Lower leg skin (tissue), 3 donors: ENCODE data around the gene ZKSCAN2.

Experiments
- POLR2A ChIP-seq, 2 donors: fragments of 450-650 bp; IDR thresholded peaks; one replicate each; pipeline ENCODE4 v1.6.1; 2016 to 2017; ENCODE audit warnings: antibody characterized with exemption in 2 of 2, mild to moderate bottlenecking in 1 of 2, moderate library complexity in 1 of 2
- TF ChIP-seq, protein P1 (sequence below), 3 donors: fragments of 450-650 bp; IDR thresholded peaks; one replicate each; pipeline ENCODE4 v1.5.1; 2016; ENCODE audit warnings: antibody characterized with exemption in 3 of 3, mild to moderate bottlenecking in 3 of 3, moderate library complexity in 2 of 3

GRCh38 chr16:25260416-25260815 is 2.8 kb upstream of the ZKSCAN2 start:
- TF ChIP-seq, protein P1, sequence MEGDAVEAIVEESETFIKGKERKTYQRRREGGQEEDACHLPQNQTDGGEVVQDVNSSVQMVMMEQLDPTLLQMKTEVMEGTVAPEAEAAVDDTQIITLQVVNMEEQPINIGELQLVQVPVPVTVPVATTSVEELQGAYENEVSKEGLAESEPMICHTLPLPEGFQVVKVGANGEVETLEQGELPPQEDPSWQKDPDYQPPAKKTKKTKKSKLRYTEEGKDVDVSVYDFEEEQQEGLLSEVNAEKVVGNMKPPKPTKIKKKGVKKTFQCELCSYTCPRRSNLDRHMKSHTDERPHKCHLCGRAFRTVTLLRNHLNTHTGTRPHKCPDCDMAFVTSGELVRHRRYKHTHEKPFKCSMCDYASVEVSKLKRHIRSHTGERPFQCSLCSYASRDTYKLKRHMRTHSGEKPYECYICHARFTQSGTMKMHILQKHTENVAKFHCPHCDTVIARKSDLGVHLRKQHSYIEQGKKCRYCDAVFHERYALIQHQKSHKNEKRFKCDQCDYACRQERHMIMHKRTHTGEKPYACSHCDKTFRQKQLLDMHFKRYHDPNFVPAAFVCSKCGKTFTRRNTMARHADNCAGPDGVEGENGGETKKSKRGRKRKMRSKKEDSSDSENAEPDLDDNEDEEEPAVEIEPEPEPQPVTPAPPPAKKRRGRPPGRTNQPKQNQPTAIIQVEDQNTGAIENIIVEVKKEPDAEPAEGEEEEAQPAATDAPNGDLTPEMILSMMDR (IDR thresholded peaks at IDR 0.05) = no peak
- TF ChIP-seq POLR2A (IDR thresholded peaks at IDR 0.05) = no peak
